Right ventricle myocardium superior (tissue), 1 donor: ENCODE measurements around the gene OR10H4. TPM values are rescaled to one million over a fixed set of nuclear protein-coding genes. Genes with fewer than 3 reads are reported as not detected.

ENCODE experiments used
- ATAC-seq: fragments of 200-7000 bp; cut with Tn5 transposase; one replicate; pipeline ENCODE4 v1.9.1; 2020; ENCODE audit warnings: mild to moderate bottlenecking; ENCODE audit not compliant: poor library complexity
- DNase-seq: peaks from one replicate; pipeline ENCODE4 v3.0.0-alpha.2; 2020
- intact Hi-C: fragments of 100-400 bp; cut with DNase I; formaldehyde crosslinking; loops from one replicate; pipeline ENCODE4 v1.11.2; 2022
- total RNA-seq: library from RNA; stranded (reverse); fragmentation: NEBNext Ultra II Directional; extraction: Animal tissue kit (Norgen Biotek cat#: 25700); gene quantifications from one replicate; pipeline ENCODE4 v1.2.1, GENCODE V29; 2021
- donor health status: DM: no; HTN: yes; CAD: no; lungs with severe emphysema.

The OR10H4 gene
- total RNA-seq, 1 donor from 2014 or later = not detected

DNA sequence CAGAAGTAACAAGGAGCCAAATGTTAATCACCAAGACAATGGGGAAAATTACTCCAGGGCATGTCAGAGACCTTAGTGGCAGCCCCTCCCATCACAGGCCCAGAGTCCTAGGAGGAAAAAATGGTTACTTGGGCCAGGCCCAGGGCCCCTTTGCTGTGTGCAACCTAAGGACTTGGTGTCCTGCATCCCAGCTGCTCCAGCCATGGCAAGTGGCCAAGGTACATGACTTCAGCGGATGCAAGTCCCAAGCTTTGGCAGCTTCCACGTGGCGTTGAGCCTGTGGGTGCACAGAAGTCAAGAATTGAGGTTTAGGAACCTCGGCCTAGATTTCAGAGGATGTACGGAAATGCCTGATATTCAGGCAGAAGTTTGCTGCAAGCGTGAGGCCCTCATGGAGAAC is 46.7 kb downstream of the OR10H4 start:
- intact Hi-C loops = no loop called here
- ATAC-seq = no peak
- DNase-seq = peak; percentile 68

DNA sequence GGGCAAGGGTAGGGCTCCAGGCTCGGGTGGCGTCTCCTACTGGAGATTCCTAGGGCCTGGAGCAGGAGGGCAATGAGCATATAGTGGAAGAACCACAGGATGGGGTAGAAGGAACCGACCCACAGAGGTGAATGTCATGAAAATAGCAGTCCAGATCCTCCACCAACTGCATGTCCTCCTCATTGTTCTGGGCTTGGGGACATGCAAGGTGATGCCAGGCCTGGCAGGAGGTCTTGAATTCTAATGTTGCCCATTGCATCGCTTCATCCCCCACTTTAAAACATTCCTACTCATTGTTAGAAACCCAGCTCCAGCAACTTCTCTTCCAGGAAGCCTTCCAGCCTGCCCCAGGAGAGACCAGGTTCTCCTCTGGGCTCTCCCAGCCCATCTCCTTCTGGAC is 49.4 kb downstream of the OR10H4 start:
- DNase-seq (no peak), ATAC-seq (no peak)
- intact Hi-C loops = no loop called here

Other genes with a start within 250 kb of the OR10H4 start
- gene OR10H2, start 221.0 kb upstream of the OR10H4 start, total RNA-seq = not detected
- gene OR10H3, start 211.0 kb upstream of the OR10H4 start, total RNA-seq = not detected
- not detected for gene OR10H5, start 161.3 kb upstream of the OR10H4 start, total RNA-seq
- gene OR10H1, start 133.3 kb upstream of the OR10H4 start, total RNA-seq = not detected
- gene CYP4F2, start 50.9 kb upstream of the OR10H4 start, total RNA-seq = not detected
- 0.56 TPM for gene CYP4F11, start 14.5 kb upstream of the OR10H4 start, total RNA-seq
- gene TPM4, start 127.5 kb downstream of the OR10H4 start, total RNA-seq = 74.7 TPM
- 16.8 TPM for gene RAB8A, start 162.9 kb downstream of the OR10H4 start, total RNA-seq
- 0.32 TPM for gene HSH2D, start 194.7 kb downstream of the OR10H4 start, total RNA-seq
- gene CIB3, start 224.5 kb downstream of the OR10H4 start, total RNA-seq = not detected
- 33.9 TPM for gene FAM32A, start 236.4 kb downstream of the OR10H4 start, total RNA-seq
- 35.6 TPM for gene AP1M1, start 248.9 kb downstream of the OR10H4 start, total RNA-seq